ENCODE measurements around the gene GPC3. TPM values are rescaled to one million over a fixed set of nuclear protein-coding genes. Genes with fewer than 3 reads are reported as not detected.

The GPC3 gene
- total RNA-seq, 6 donors from 2014 or later, result 9.4 to 111 (median 57.6) TPM

DNA sequence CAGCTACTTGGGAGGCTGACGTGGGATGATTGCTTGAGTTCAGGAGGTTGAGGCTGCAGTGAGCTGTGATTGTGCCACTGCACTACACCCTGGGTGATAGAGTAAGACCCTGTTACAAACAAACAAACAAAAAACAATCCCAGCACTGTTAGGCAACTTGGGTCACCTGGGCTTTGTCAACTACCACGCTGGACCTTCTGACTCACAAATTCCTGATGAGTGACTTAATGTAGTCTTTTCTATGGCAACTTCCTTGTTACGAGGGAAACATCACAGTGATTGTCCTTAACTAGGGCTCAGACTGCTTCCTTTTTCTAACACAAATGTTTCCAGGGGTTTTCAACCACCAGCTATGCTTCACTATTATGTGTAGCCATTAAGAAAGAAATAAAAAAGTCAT, 441.3 kb downstream of the GPC3 start:
- no peaks in the 10 kb centered on the region for H3K27me3 ChIP-seq
- ATAC-seq (ENCODE audit: low FRiP score in 2 of 2) (peak; percentile 53 to 57), DNase-seq (no peak)
- WGBS, 2 donors, result 13 to 51% methylated on average over 1 to 3 of the region's 3 CpGs
- H3K4me1 ChIP-seq, result no peaks in the 10 kb centered on the region
- H3K27ac ChIP-seq, result peak overlapping the region in 2 of 4 donors; percentile 40 to 48
- no peaks in the 10 kb centered on the region for H3K36me3 ChIP-seq
- TF ChIP-seq, protein P1, sequence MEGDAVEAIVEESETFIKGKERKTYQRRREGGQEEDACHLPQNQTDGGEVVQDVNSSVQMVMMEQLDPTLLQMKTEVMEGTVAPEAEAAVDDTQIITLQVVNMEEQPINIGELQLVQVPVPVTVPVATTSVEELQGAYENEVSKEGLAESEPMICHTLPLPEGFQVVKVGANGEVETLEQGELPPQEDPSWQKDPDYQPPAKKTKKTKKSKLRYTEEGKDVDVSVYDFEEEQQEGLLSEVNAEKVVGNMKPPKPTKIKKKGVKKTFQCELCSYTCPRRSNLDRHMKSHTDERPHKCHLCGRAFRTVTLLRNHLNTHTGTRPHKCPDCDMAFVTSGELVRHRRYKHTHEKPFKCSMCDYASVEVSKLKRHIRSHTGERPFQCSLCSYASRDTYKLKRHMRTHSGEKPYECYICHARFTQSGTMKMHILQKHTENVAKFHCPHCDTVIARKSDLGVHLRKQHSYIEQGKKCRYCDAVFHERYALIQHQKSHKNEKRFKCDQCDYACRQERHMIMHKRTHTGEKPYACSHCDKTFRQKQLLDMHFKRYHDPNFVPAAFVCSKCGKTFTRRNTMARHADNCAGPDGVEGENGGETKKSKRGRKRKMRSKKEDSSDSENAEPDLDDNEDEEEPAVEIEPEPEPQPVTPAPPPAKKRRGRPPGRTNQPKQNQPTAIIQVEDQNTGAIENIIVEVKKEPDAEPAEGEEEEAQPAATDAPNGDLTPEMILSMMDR (IDR thresholded peaks at IDR 0.05), result no peak
- TF ChIP-seq POLR2A (IDR thresholded peaks at IDR 0.05) (no peak), POLR2AphosphoS5 (IDR thresholded peaks at IDR 0.05) (peak; percentile 26 to 39), EP300 (IDR thresholded peaks at IDR 0.05) (peak in 1 of 4 donors; percentile 23)
- H3K4me3 ChIP-seq, result no peak overlapping the region
- H3K9me3 ChIP-seq, result no peaks in the 10 kb centered on the region

- no peak overlapping the region for H3K27ac ChIP-seq
These were observed 441.7 kb downstream of the GPC3 start for GRCh38 chrX:133543654-133544053.

GRCh38 chrX:133542476-133542875, 442.9 kb downstream of the GPC3 start:
- 59 to 70% methylated on average over 2 to 3 of the region's 3 CpGs for WGBS, 2 donors
- no peaks in the 10 kb centered on the region for H3K9me3 ChIP-seq
- no peaks in the 10 kb centered on the region for H3K36me3 ChIP-seq
- H3K27ac ChIP-seq, result no peak overlapping the region
- DNase-seq, result no peak
- H3K27me3 ChIP-seq, result no peaks in the 10 kb centered on the region
- H3K4me3 ChIP-seq, result no peak overlapping the region
- ATAC-seq (ENCODE audit: low FRiP score in 2 of 2), result no peak
- no peaks in the 10 kb centered on the region for H3K4me1 ChIP-seq
- TF ChIP-seq, protein P1 (IDR thresholded peaks at IDR 0.05), result no peak
- TF ChIP-seq EP300 (IDR thresholded peaks at IDR 0.05) (no peak), POLR2A (IDR thresholded peaks at IDR 0.05) (no peak), POLR2AphosphoS5 (IDR thresholded peaks at IDR 0.05) (no peak)

More at GRCh38 chrX:133543654-133544053, 441.7 kb downstream of the GPC3 start:
- TF ChIP-seq, protein P1 (IDR thresholded peaks at IDR 0.05), result no peak
- no peak for TF ChIP-seq POLR2A (IDR thresholded peaks at IDR 0.05)
- TF ChIP-seq EP300 (IDR thresholded peaks at IDR 0.05), result no peak
- TF ChIP-seq POLR2AphosphoS5 (IDR thresholded peaks at IDR 0.05), result no peak
- Histone ChIP-seq H3K4me3 (no peak overlapping the region), H3K36me3 (no peaks in the 10 kb centered on the region), H3K4me1 (no peaks in the 10 kb centered on the region), H3K27me3 (no peaks in the 10 kb centered on the region), H3K9me3 (no peaks in the 10 kb centered on the region)
- ATAC-seq (ENCODE audit: low FRiP score in 2 of 2) (no peak), DNase-seq (no peak)
- WGBS, 2 donors, result 79 to 91% methylated on average over 2 of the region's 2 CpGs

GRCh38 chrX:133541021-133541420, 444.4 kb downstream of the GPC3 start:
- Histone ChIP-seq H3K9me3 (no peaks in the 10 kb centered on the region), H3K36me3 (no peaks in the 10 kb centered on the region), H3K27me3 (no peaks in the 10 kb centered on the region), H3K4me1 (no peaks in the 10 kb centered on the region), H3K4me3 (no peak overlapping the region), H3K27ac (no peak overlapping the region)
- DNase-seq (no peak), ATAC-seq (ENCODE audit: low FRiP score in 2 of 2) (no peak)
- TF ChIP-seq POLR2AphosphoS5 (IDR thresholded peaks at IDR 0.05) (no peak), POLR2A (IDR thresholded peaks at IDR 0.05) (no peak), EP300 (IDR thresholded peaks at IDR 0.05) (no peak)
- TF ChIP-seq, protein P1 (IDR thresholded peaks at IDR 0.05), result no peak

DNA sequence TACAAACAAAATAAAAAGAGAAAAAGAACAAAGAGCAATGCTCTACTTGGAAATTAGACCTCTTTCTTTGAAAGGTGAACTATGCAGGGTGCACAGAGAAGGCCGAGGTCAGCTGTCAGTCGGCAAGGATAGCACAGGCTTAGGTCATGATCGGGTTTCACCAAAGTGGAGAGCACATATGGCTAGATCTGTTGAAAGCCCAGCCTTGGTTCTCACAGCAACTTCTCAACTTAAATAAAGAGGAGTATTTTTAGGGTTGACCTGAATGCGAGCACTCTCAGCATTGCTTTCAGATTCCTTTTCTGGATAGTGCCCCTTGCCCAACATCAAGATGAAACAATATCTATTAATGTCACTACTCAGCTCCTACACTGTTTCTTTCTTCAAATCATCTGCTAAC, 447.2 kb downstream of the GPC3 start:
- WGBS, 2 donors, result 77 to 86% methylated on average over 4 of the region's 4 CpGs
- DNase-seq, result no peak

More for the DNA sequence above, 447.2 kb downstream of the GPC3 start:
- Histone ChIP-seq H3K36me3 (no peaks in the 10 kb centered on the region), H3K27me3 (no peaks in the 10 kb centered on the region), H3K27ac (no peak overlapping the region), H3K4me1 (no peaks in the 10 kb centered on the region), H3K9me3 (no peaks in the 10 kb centered on the region), H3K4me3 (no peak overlapping the region)
- TF ChIP-seq EP300 (IDR thresholded peaks at IDR 0.05), result no peak
- no peak for TF ChIP-seq POLR2AphosphoS5 (IDR thresholded peaks at IDR 0.05)
- TF ChIP-seq POLR2A (IDR thresholded peaks at IDR 0.05), result no peak
- TF ChIP-seq, protein P1 (IDR thresholded peaks at IDR 0.05), result no peak
- no peak for ATAC-seq (ENCODE audit: low FRiP score in 2 of 2)
